ENCODE results near the gene VWA5B2. TPM values are rescaled to one million over a fixed set of nuclear protein-coding genes. Genes with fewer than 3 reads are reported as not detected.

VWA5B2 gene
- 1 to 10 TPM in 2 of 3 donors, under 1 TPM in 1; 0.92 to 1.3 (median 1.1) TPM for polyA plus RNA-seq (ENCODE audit: insufficient read length in 3 of 3)

DNA sequence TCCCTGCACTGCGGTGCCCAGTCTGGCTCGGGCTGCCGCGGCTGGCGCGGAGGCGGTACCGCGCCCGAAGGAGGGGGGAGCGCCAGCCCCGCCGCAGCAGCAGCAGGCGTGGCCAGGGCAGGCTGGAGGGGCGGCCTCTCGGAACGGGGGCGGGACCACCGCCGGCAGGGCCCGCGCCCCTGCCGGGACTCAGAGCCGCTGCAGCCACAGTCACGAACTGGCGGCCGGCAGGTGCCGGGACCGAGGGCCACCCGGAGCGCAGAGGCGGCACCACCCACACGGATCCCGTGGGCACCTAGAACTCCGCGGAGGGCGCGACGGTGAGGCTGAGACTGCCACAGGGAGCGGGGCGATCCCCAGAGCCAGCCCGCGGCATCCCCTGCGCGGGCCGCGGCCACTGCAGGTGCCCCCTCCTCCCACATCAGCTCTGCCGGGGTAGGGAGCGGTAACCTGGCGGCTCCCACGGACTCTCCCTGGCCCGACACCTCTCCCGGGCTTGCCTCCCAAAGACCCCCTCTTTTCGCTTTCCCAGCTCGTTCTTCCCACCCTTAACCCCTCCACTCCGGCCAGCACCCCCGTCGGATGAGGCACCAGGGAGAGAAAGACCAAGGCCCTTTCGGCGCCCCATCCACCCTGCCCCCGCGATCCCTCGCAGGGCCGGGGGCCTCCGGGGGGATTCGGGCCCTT lies at the start of gene VWA5B2:
Gene VWA5B2 (plus strand): TSS at position 192 of the 687 bp plus-strand sequence. CDS start 944 bp downstream, outside the sequence.
- DNase-seq (ENCODE audit: low read depth in 3 of 3, low spot score in 2 of 3) = peak in 1 of 3 donors; percentile 30

GRCh38 chr3:184180165-184180564 lies 49.2 kb upstream of the VWA5B2 start:
- no peak for DNase-seq (ENCODE audit: low read depth in 3 of 3, low spot score in 2 of 3)

- no peak for DNase-seq (ENCODE audit: low read depth in 3 of 3, low spot score in 2 of 3)
These were observed 47.8 kb upstream of the VWA5B2 start for GRCh38 chr3:184181596-184181995.

- no peak for DNase-seq (ENCODE audit: low read depth in 3 of 3, low spot score in 2 of 3)
These were observed 45.7 kb upstream of the VWA5B2 start for GRCh38 chr3:184183679-184184078.

- DNase-seq (ENCODE audit: low read depth in 3 of 3, low spot score in 2 of 3) = no peak
These were observed 44.7 kb upstream of the VWA5B2 start for GRCh38 chr3:184184546-184185230.

GRCh38 chr3:184185461-184186183 lies 43.8 kb upstream of the VWA5B2 start:
- peak; percentile 97 to 99 (median 99) for DNase-seq (ENCODE audit: low read depth in 3 of 3, low spot score in 2 of 3)

DNA sequence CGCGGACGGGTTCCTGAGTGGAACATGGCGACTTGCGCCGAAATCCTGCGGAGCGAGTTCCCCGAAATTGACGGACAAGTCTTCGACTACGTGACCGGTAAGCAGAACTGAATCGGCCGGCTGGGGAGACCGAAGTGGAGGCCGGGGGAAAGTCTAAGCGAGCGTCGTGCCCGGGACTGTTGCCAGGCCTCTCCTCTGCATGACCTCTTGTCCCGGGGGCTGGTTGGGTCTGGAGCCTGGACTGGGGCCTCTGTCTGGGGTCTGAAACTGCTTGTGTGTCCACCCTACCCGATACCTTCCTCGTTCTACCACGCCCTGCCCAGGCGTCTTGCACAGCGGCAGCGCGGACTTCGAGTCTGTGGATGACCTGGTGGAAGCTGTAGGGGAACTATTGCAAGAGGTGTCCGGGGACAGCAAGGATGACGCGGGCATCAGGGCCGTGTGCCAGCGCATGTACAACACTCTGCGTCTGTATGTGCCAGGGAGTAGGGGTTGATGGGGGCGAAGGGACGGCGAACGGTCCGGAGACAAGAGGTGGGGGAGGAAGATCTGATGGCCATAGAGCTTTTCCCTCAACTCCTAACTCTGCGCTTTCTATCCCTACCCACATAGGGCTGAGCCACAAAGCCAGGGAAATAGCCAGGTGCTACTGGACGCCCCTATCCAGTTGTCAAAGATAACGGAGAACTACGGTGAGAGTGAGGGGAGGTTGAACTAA lies 43.0 kb upstream of the VWA5B2 start, which contains the start of gene ABCF3:
Gene ABCF3 (plus strand): TSS at position 16 of the 718 bp plus-strand sequence. CDS start 9 bp downstream, at position 25.
- DNase-seq (ENCODE audit: low read depth in 3 of 3, low spot score in 2 of 3) = no peak

DNA sequence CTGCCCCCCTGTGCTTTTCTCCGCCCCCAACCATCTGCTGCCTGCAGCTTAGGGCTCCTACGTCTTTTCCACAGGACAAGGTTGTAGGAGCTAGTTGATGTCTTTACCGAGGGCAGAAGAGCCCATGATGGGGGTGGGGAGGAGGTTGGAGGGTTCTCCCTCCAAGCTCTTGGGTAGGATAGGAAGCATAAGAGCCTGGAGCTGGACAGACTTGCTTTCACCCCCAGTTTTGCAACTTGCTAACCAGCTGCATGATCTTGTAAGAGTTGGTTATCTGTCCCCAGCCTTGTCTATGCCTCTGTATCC lies 42.5 kb upstream of the VWA5B2 start:
- no peak for DNase-seq (ENCODE audit: low read depth in 3 of 3, low spot score in 2 of 3)

DNA sequence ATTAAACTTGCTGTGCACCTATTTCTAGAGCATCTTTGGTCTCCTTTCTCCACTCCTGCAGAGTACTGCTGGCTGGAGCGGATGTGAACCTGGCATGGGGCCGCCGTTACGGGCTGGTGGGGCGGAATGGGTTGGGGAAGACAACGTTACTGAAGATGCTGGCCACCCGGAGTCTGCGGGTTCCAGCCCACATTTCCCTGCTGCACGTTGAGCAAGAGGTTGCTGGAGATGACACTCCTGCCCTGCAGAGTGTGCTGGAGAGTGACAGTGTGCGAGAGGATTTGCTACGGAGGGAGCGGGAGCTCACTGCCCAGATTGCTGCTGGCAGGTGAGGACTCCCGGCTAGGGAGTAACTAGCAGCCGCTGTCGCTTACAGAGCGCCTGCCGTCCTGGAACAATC lies 41.3 kb upstream of the VWA5B2 start:
- DNase-seq (ENCODE audit: low read depth in 3 of 3, low spot score in 2 of 3) = no peak

GRCh38 chr3:184189421-184189820 lies 40.0 kb upstream of the VWA5B2 start:
- no peak for DNase-seq (ENCODE audit: low read depth in 3 of 3, low spot score in 2 of 3)

- no peak for DNase-seq (ENCODE audit: low read depth in 3 of 3, low spot score in 2 of 3)
These were observed 36.5 kb upstream of the VWA5B2 start for GRCh38 chr3:184192889-184193288.

DNA sequence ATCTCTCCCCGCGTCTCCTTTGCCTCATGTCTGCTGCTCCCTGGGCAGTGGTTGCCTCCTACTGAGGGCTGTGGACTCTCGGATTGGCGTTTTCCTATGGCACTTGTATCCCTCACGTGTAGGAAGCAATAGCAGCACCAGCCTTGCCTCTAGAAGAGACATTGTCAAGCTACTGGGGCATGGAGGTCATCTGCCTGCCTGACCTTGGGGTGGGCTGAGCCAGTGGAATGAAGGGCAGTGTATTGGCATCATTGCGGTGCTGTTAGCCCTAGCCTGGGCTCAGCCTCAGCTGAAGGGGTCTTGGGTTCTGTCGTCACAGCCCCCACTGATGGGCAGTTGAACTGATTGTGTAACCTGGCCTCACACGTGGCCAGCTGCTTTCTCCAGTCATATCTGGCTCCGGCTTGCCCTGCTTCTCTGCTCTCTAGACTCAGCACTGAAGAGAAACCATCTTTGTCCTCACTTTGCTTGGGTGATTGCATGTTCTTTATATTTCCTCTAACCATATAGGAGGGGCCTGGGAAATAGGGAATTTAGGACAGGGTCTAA lies 35.3 kb upstream of the VWA5B2 start:
- DNase-seq (ENCODE audit: low read depth in 3 of 3, low spot score in 2 of 3) = no peak

GRCh38 chr3:184196536-184196935 lies 32.8 kb upstream of the VWA5B2 start:
- no peak for DNase-seq (ENCODE audit: low read depth in 3 of 3, low spot score in 2 of 3)

DNA sequence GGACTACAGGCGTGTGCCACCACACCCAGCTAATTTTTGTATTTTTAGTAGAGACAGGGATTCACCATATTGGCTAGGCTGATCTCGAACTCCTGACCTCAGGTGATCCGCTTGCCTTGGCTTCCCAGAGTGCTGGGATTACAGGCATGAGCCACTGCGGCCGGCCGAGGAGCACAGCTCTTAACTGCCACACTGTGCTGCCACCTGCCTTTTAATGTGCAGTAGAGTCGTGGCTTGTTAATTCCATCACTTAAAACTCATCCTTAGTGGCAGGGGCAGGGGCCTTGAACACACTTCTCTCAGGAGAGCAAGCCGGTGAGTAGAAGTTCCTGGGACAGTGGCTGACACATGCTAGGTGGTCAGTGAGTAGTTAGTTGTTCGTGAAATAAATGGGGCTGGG lies 30.9 kb upstream of the VWA5B2 start:
- DNase-seq (ENCODE audit: low read depth in 3 of 3, low spot score in 2 of 3) = no peak

DNA sequence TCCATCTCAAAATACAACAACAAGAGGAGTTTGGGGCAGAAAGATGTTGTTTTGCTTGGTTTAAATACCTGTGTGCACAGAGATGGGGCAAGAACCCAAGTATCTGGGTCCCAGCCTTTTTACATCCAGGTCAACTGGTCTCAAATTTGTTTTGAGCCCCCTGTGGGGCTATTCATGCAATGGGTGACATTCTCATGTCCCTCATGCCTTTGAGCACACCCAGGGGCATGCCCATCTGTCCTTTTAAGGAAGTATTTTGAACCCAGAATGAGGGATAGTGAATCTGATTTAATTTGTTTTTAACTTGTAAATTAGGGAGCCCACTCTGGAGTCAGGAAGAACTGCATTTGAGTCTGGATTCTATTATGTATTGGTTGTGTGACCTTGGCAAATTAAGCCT lies 28.6 kb upstream of the VWA5B2 start:
- no peak for DNase-seq (ENCODE audit: low read depth in 3 of 3, low spot score in 2 of 3)

- DNase-seq (ENCODE audit: low read depth in 3 of 3, low spot score in 2 of 3) = no peak
These were observed 25.9 kb upstream of the VWA5B2 start for GRCh38 chr3:184203526-184203925.

DNA sequence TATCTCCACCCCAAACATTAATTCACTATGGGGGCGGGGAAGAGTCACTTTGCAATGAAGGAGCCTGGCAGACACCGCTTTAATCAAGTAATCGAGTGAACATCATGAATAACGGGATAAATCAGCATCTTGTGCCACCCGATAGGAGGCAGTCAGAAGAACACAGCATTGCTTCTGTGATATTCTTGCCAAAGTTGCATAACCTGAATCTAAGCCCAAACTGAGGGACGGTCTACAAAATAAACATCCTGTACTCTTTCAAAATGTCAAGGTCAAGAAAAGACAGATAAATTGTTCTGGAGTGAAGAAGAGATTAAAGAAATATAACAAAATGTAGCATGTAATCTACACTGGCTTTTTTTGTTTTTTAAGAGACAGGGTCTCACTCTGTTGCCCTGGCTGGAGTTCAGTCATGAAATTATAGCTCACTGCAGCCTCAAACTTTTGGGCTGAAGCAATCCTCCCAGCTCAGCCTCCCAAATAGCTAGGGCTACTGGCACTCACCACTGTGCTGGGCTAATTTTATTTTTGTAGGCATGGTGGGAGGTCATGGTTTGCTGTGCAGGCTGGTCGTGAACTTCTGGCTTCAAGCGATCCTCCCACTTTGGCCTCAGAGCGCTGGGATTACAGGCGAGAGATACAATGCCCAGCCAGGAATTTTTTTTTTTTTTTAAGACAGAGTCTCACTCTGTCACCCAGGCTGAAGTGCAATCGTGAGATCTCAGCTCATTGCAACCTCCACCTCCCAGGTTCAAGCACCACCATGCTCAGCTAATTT lies 20.1 kb upstream of the VWA5B2 start:
- DNase-seq (ENCODE audit: low read depth in 3 of 3, low spot score in 2 of 3) = no peak

- DNase-seq (ENCODE audit: low read depth in 3 of 3, low spot score in 2 of 3) = no peak
These were observed 18.1 kb upstream of the VWA5B2 start for GRCh38 chr3:184211297-184211696.

DNA sequence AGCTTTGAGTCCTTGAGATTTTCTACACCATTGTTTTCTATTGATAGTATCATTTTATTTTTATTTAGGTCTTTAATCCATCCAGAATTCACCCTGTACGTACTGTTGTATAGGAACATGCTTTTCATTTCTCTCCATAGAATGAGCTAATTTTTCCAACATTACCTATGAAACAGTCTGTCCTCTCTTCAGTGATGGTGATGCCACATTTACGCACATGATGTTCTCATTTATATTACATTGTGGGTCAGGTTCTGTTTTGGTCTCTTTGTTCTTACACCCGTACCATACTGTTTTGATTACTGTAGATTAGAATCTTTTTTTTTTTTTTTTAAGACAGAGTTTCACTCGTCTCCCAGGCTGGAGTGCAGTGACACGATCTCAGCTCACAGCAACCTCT lies 17.7 kb upstream of the VWA5B2 start:
- DNase-seq (ENCODE audit: low read depth in 3 of 3, low spot score in 2 of 3) = no peak

- no peak for DNase-seq (ENCODE audit: low read depth in 3 of 3, low spot score in 2 of 3)
These were observed 10.6 kb upstream of the VWA5B2 start for GRCh38 chr3:184218814-184219213.
